Activated T-helper 2 cell treated with anti-CD3 and anti-CD28 coated beads, Interferon-gamma antibody, Interleukin-2, Interleukin-4, amounts not matched to agents 10 μg/mL and 5 μg/mL and 100 μg/mL, durations not matched to agents 14 hours and 24 hours and 36 hours (primary cell): ENCODE data around the gene MKRN2. TPM values are rescaled to one million over a fixed set of nuclear protein-coding genes. Genes with fewer than 3 reads are reported as not detected.
"Not testable (repeated sequence)": the region's sequence is repeated elsewhere in the genome, so short reads cannot be mapped to it uniquely, and the experiment has no call there.

Source experiments
- DNase-seq: peaks from one replicate; pipeline ENCODE4 v3.0.0; 2021; ENCODE audit warnings: low spot score
- H3K27ac Mint-ChIP-seq: one replicate; pipeline ENCODE4 v1.8.0; 2021; ENCODE audit warnings: mixed read lengths
- H3K27me3 Mint-ChIP-seq: one replicate; pipeline ENCODE4 v1.8.0; 2021; ENCODE audit warnings: low read depth, mixed read lengths
- H3K36me3 Mint-ChIP-seq: one replicate; pipeline ENCODE4 v1.8.0; 2021; ENCODE audit warnings: low read depth, mixed read lengths
- H3K4me1 Mint-ChIP-seq: one replicate; pipeline ENCODE4 v1.8.0; 2021; ENCODE audit warnings: low read depth, mixed read lengths
- H3K4me3 Mint-ChIP-seq: one replicate; pipeline ENCODE4 v1.8.0; 2021; ENCODE audit warnings: low read depth, mild to moderate bottlenecking, moderate library complexity, mixed read lengths
- H3K9me3 Mint-ChIP-seq: one replicate; pipeline ENCODE4 v1.8.0; 2021; ENCODE audit warnings: mixed read lengths
- intact Hi-C: fragments of 100-400 bp; cut with micrococcal nuclease; formaldehyde crosslinking; loops from one replicate; pipeline ENCODE4 v1.15.1; 2023
- total RNA-seq: library from RNA; stranded (reverse); gene quantifications from 2 replicates; pipeline ENCODE4 v1.2.3, GENCODE V29; 2022

Gene MKRN2
- total RNA-seq, 1 donor from 2014 or later = 24.7 TPM

DNA sequence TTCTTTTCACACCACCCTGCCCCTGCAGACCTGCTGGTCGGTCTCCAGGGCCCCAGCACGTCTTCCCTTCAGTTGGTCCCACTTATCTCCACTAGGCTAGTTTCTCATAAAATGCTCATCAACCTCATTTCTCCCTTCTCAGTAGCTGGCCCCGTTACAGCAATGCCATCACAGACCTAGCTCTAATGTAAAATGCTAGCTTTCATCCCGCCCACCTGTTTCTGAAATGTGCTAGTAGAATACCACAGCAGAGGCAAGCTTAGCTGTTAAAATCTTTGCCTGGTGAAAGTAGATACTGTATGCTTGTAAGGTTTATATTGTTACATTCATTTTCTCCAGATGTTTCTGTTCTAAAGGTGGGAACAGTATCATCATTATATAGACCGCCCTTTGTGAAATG, 24.7 kb upstream of the MKRN2 start:
- Mint-ChIP-seq H3K4me3 (no peak overlapping the region), H3K4me1 (peaks cover 5% of the 10 kb centered on the region), H3K27ac (peak overlapping the region; percentile 38), H3K36me3 (peaks cover 19% of the 10 kb centered on the region), H3K27me3 (no peaks in the 10 kb centered on the region), H3K9me3 (no peaks in the 10 kb centered on the region)
- intact Hi-C loops = no loop called here
- no peak for DNase-seq

DNA sequence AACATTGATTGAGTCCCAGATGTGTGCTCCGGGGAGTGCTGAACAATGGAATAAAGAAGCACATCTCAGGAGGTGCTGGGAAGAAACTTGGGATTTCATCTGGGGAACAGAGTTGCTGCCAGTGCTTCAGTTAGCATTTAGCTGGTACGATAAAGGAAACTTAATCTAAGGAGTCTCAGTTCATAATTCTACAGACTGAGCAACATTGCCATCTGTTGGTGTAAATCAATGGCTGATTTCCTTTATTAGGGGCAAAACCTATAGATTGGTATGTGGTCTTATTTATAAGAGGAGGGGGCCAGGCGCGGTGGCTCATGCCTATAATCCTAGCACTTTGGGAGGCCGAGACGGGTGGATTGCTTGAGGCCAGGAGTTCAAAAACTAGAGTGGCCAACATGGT, 20.5 kb upstream of the MKRN2 start:
- Mint-ChIP-seq H3K4me3 (no peak overlapping the region), H3K4me1 (peaks cover 5% of the 10 kb centered on the region), H3K27ac (no peak overlapping the region), H3K36me3 (peaks cover 10% of the 10 kb centered on the region), H3K27me3 (no peaks in the 10 kb centered on the region), H3K9me3 (no peaks in the 10 kb centered on the region)
- intact Hi-C loops = no loop called here
- no peak for DNase-seq

DNA sequence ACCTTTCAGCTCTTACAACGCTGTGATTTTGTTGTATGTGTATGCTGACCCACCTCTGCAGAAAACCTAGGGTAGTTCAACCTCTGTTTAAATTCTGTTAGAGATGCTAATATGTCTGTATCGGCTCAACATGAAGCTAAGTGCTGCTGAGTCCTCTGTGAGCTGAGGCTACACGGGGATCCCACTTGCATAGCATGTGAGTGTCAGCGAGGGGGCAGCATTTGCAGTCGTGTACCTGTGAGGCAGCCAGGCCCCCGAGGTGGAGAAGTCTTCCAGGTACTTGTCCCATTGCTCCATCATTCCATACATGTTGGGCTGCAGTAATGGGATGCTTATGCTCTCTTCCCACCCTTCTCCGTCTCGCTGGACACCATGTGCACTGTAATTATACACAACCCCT, 15.3 kb upstream of the MKRN2 start:
- intact Hi-C loops = no loop called here
- no peak for DNase-seq
- H3K4me3 Mint-ChIP-seq = no peak overlapping the region

DNA sequence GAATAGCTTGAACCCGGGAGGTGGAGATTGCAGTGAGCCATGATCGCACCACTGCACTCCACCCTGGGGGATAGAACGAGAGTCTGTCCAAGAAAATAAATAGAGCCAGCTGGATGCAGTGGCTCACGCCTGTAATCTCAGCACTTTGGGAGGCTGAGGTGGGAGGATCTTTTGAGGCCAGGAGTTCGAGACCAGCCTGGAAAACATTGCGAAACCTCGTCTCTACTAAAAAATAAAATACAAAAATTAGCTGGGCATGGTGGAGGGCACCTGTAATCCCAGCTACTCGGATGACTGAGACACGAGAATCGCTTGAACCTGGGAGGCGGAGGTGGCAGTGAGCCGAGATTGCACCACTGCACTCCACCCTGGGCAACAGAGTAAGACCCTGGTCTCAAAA, 13.4 kb upstream of the MKRN2 start:
- H3K4me1 Mint-ChIP-seq, H3K36me3 Mint-ChIP-seq, intact Hi-C loops, H3K27ac Mint-ChIP-seq, DNase-seq, H3K9me3 Mint-ChIP-seq, H3K4me3 Mint-ChIP-seq, H3K27me3 Mint-ChIP-seq: not testable (repeated sequence)

More for the DNA sequence above, 15.3 kb upstream of the MKRN2 start:
- Mint-ChIP-seq H3K27ac (no peak overlapping the region), H3K36me3 (no peaks in the 10 kb centered on the region), H3K4me1 (no peaks in the 10 kb centered on the region), H3K27me3 (no peaks in the 10 kb centered on the region), H3K9me3 (no peaks in the 10 kb centered on the region)

DNA sequence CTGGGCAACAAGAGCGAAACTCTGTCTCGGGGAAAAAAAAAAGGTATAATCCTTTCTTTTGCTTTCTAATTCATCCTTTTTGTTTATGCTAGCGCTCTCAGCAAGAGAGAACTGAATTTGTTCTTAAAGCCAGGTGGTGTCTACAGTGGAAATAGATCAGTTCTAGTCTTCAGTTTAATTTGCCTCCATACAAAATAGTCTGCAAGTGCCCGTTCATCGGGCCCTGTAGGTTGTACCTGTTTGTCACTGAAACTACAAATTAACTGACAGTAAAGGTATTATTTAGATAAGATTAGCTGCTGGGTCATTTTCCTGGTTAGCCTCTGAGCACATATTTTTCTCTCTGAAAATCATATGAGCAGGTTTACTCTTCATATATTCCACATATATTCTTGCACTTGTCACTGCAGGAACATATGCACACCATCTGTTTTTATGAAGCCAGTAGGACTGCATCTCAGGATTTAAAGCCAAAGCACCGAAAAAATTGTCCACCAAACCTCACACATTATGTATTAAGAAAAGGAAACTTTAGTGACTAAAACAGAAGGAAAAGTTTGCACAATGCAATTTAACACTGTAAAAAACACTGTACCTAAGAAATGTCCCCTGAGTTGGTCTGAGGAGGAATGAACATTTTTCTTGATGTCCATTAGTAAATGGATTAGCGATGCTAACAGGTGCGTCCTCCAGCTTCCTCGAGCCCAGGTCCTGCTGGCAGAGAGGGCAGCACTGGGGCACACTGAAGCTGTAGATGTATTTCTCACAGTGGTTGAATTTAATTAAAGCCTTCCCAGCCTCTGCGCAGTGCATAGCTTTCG, 12.0 kb upstream of the MKRN2 start:
- H3K27me3 Mint-ChIP-seq = peaks cover 2% of the 10 kb centered on the region
- H3K4me3 Mint-ChIP-seq = no peak overlapping the region
- no peaks in the 10 kb centered on the region for H3K9me3 Mint-ChIP-seq
- H3K4me1 Mint-ChIP-seq = no peaks in the 10 kb centered on the region
- no peaks in the 10 kb centered on the region for H3K36me3 Mint-ChIP-seq
- no peak overlapping the region for H3K27ac Mint-ChIP-seq
- intact Hi-C loops = no loop called here
- no peak for DNase-seq

DNA sequence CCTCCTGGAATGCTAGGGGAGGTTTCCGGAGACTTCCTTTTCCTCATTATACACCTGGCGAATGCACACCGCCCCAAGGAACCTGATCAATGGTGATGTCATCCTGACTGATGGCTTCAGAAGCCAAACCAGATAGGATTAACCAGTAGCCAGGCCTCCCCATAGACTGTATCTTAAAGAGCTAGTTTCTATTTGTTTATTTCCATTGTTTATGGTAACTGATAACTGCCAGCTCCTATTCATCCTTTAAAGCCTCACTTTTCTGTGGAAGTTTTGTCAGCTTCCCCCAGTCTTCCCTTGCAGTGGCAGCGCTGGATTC, 11.5 kb upstream of the MKRN2 start, which contains the start of gene MKRN2OS:
Gene MKRN2OS (minus strand): TSS at position 27 of the 319 bp plus-strand sequence. CDS start 35 bp downstream, outside the sequence.
- intact Hi-C loops = no loop called here
- H3K4me3 Mint-ChIP-seq = no peak within 1 kb of the TSS

DNA sequence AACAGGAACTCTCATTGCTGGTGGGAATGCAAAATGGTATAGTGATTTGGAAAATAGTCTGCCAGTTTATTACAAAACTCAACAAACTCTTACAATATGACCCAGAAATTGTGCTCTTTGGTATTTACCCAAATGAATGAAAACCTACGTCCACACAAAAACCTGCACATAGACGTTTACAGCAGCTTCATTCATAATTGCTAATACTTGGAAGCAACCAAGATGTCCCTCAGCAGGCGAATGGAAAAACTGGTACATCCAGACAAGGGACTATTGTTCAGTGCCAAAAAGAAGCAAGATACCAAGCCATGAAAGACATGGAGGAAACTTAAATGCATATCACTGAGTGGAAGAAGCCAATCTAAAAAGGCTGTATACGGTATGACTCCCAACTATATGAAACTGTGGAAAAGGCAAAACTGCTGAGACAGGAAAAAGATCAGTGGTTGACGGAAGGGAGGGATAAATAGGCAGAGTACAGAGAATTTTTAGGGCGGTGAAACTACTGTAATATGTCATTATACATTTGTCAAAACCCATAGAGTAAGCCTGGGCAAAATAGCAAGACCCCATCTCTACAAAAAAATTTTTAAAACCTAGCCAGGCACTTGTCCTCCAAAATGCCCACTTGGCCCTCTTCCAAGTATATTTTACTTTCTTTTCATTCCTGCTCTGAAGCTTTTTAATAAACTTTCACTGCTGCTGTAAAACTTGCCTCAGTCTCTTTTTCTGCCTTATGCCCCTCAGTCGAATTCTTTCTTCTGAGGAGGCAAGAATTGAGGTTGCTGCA, 6.7 kb upstream of the MKRN2 start:
- H3K27ac Mint-ChIP-seq = no peak overlapping the region
- H3K4me3 Mint-ChIP-seq = no peak overlapping the region
- DNase-seq = no peak
- H3K9me3 Mint-ChIP-seq = no peaks in the 10 kb centered on the region
- H3K27me3 Mint-ChIP-seq = peaks cover 20% of the 10 kb centered on the region
- H3K4me1 Mint-ChIP-seq = no peaks in the 10 kb centered on the region
- H3K36me3 Mint-ChIP-seq = no peaks in the 10 kb centered on the region
- intact Hi-C loops = no loop called here

More for the DNA sequence above, 11.5 kb upstream of the MKRN2 start, which contains the start of gene MKRN2OS:
- Mint-ChIP-seq H3K4me1 (no peaks in the 10 kb centered on the region), H3K9me3 (no peaks in the 10 kb centered on the region), H3K27me3 (peaks cover 6% of the 10 kb centered on the region), H3K36me3 (no peaks in the 10 kb centered on the region), H3K27ac (no peak within 1 kb of the TSS)
- no peak for DNase-seq

DNA sequence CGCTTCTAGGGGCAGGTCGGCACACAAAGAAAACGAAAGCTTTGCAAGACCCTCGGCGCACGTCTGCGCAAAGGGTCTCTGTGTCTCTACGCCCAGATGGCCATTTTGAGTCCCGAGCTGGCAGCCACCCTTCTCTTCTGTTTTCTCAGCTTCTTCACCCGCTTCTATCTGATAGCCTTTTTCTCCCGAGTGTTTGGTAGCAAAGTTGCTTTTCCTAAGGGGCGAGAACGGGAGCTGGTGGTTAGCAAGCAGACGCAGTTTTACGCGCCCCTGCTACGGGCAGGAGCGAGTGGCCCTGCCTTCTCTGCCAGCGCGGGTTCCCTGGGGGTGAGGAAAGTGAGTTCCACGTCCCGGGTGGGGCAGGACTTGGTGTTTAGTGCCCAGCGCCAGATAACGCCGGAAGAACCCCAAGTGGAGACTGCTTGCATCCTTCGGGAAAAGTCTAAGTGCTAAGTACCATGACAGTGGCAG, 2.9 kb upstream of the MKRN2 start:
- peaks cover 26% of the 10 kb centered on the region for H3K4me1 Mint-ChIP-seq
- H3K27ac Mint-ChIP-seq = no peak overlapping the region
- H3K9me3 Mint-ChIP-seq = no peaks in the 10 kb centered on the region
- no peaks in the 10 kb centered on the region for H3K36me3 Mint-ChIP-seq
- H3K27me3 Mint-ChIP-seq = peaks cover 22% of the 10 kb centered on the region
- no peak for DNase-seq
- intact Hi-C loops = no loop called here
- H3K4me3 Mint-ChIP-seq = peak overlapping the region; percentile 78

DNA sequence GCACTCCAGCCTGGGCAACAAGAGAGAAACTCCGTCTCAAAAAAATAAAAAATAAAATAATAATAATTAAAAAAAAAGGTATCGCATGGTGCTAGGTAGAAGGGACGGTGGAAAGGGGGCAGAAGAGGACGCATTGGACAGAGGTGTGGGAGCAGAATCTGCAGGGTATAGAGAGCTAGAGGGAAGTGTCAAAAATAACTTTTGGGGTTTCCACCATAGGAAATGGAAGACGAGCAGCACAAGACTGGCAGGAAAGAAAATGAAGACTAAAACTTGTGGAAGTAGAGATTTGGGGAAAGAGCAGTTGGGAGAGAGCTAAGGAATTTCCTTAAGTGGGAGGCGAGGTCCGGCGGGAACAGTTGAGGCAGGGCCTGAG, 585 bp upstream of the MKRN2 start:
- intact Hi-C loops = loop anchor here (1.0 to 2.0 kb wide), 2 partner anchors 72 to 108 kb away; partner anchors contain the start of genes RAF1 and TSEN2
- no peaks in the 10 kb centered on the region for H3K9me3 Mint-ChIP-seq
- H3K27ac Mint-ChIP-seq = peak overlapping the region; percentile 80
- H3K4me1 Mint-ChIP-seq = peaks cover 38% of the 10 kb centered on the region
- DNase-seq = no peak
- no peaks in the 10 kb centered on the region for H3K36me3 Mint-ChIP-seq
- H3K4me3 Mint-ChIP-seq = peak overlapping the region; percentile 91
- H3K27me3 Mint-ChIP-seq = peaks cover 16% of the 10 kb centered on the region

DNA sequence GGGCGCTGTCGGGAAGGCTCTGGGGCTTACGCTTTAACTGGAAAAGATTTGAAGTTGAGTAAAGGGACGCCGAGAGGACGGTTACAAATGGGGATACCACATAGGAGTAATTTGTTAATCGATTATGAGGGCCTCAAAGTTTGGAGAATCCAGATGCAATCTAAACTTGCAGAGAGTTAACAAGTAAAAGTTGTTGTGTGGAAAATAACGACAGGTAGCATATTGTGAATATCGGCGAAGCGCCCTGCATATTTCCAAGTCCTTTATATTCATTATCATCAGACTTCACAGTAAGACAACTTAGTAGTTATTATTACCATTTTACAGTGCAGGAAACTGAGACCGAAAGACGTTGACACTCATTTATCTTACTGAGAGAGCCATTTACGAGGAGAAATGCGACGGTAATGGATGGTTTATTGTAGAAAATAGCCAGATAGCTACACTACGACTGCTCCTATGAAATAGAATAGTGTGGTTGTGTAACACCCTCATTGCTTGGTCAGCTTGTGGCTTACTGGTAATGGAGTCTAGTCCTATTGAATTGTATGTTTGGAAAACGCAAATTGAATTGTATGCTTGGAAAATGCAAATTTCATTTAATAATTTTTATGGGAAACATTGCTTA, 700 bp downstream of the MKRN2 start:
- DNase-seq = no peak
- intact Hi-C loops = loop anchor here (2.0 kb wide), 1 partner anchor 73 kb away; the partner anchor contains the start of gene TSEN2
- H3K4me3 Mint-ChIP-seq = peak overlapping the region; percentile 91

DNA sequence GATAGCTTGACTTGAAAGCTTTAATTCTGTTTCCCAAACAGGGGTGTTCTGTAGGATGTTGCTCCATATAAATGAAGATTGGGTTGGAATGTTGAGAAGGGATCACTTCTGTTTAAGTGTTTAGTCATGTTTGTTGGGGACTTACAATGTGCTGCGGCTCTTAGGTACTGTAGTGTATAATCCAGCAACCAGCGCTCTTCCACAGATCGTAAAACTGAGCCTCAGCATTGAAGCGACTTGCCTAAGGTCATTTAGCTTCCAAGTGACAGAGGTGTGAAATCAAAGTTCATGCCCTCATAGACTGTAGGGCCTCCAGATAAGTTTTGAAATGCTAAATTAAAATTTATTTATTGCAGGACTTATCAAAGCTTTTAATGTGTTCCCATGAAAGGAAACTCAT, 1.8 kb downstream of the MKRN2 start:
- Mint-ChIP-seq H3K9me3 (no peaks in the 10 kb centered on the region), H3K27me3 (peaks cover 7% of the 10 kb centered on the region), H3K4me1 (peaks cover 40% of the 10 kb centered on the region), H3K36me3 (no peaks in the 10 kb centered on the region), H3K27ac (no peak overlapping the region), H3K4me3 (peak overlapping the region; percentile 91)
- intact Hi-C loops = no loop called here
- no peak for DNase-seq

More for the DNA sequence above, 700 bp downstream of the MKRN2 start:
- Mint-ChIP-seq H3K36me3 (no peaks in the 10 kb centered on the region), H3K4me1 (peaks cover 39% of the 10 kb centered on the region), H3K27me3 (peaks cover 16% of the 10 kb centered on the region), H3K27ac (peak overlapping the region; percentile 78), H3K9me3 (no peaks in the 10 kb centered on the region)

DNA sequence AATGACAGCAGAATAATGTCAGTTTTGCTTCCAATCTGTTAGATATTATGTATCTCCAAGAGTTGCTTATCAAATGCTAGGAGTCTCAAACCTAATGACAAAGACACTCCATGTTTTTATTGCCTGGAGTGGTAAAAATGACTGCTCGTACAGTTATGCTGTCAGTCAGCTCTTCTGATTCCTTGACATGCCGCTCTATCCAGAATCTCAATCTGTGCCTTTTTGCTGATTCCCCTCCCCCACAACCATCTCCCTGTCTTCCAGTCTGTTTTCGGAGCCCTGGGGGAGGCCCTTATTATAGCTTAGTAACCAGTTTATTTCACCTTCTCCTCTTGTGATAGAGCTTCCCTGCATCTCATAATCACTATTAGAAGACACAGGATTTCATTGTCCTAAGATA, 2.6 kb downstream of the MKRN2 start:
- H3K27me3 Mint-ChIP-seq = peaks cover 4% of the 10 kb centered on the region
- no peak overlapping the region for H3K4me3 Mint-ChIP-seq
- peaks cover 2% of the 10 kb centered on the region for H3K36me3 Mint-ChIP-seq
- peaks cover 1% of the 10 kb centered on the region for H3K9me3 Mint-ChIP-seq
- intact Hi-C loops = no loop called here
- no peak overlapping the region for H3K27ac Mint-ChIP-seq
- H3K4me1 Mint-ChIP-seq = peaks cover 40% of the 10 kb centered on the region
- no peak for DNase-seq
